ENCODE data around the gene LIME1.
"Not testable (repeated sequence)": the region's sequence is repeated elsewhere in the genome, so short reads cannot be mapped to it uniquely, and the experiment has no call there.

Gene LIME1

GRCh38 chr20:63708301-63709148 lies 27.9 kb upstream of the LIME1 start:
- DNase-seq: no peak

GRCh38 chr20:63709149-63709527 lies 27.3 kb upstream of the LIME1 start:
- DNase-seq: no peak

- no peak for DNase-seq
These were observed 25.3 kb upstream of the LIME1 start for GRCh38 chr20:63711085-63711645.

- no peak for DNase-seq
These were observed 24.3 kb upstream of the LIME1 start for GRCh38 chr20:63712191-63712590.

GRCh38 chr20:63714858-63715257 lies 21.6 kb upstream of the LIME1 start:
- no peak for DNase-seq

GRCh38 chr20:63718996-63719395 lies 17.5 kb upstream of the LIME1 start:
- DNase-seq: no peak

GRCh38 chr20:63722967-63723622 lies 13.4 kb upstream of the LIME1 start:
- DNase-seq: not testable (repeated sequence)

- not testable (repeated sequence) for DNase-seq
These were observed 6.2 kb upstream of the LIME1 start for GRCh38 chr20:63730189-63730733.

GRCh38 chr20:63731410-63731809 lies 5.1 kb upstream of the LIME1 start:
- DNase-seq: no peak

GRCh38 chr20:63732118-63733095 lies 4.1 kb upstream of the LIME1 start:
- DNase-seq: no peak

GRCh38 chr20:63733117-63733516 lies 3.3 kb upstream of the LIME1 start:
- DNase-seq: no peak

GRCh38 chr20:63733579-63734081 lies 2.8 kb upstream of the LIME1 start:
- DNase-seq: no peak

GRCh38 chr20:63734111-63734945 lies 2.1 kb upstream of the LIME1 start:
- DNase-seq: no peak

GRCh38 chr20:63734946-63735858 lies 1.3 kb upstream of the LIME1 start:
- DNase-seq: no peak

GRCh38 chr20:63736893-63737694 lies 630 bp downstream of the LIME1 start:
- peak; percentile 75 for DNase-seq

- no peak for DNase-seq
These were observed 1.2 kb downstream of the LIME1 start for GRCh38 chr20:63737695-63737944.

- peak; percentile 68 for DNase-seq
These were observed 1.7 kb downstream of the LIME1 start for GRCh38 chr20:63737945-63738686.

GRCh38 chr20:63738687-63739129 lies 2.2 kb downstream of the LIME1 start:
- peak; percentile 53 for DNase-seq
